GM19438 (cell line): Measurements from ENCODE around the gene CDC42BPB.

Source experiments
- ATAC-seq: cut with Tn5 transposase; IDR thresholded peaks from one replicate; pipeline ENCODE4 v1.9.1; 2021; ENCODE audit warnings: low read depth; ENCODE audit not compliant: unreplicated experiment

The CDC42BPB gene

DNA sequence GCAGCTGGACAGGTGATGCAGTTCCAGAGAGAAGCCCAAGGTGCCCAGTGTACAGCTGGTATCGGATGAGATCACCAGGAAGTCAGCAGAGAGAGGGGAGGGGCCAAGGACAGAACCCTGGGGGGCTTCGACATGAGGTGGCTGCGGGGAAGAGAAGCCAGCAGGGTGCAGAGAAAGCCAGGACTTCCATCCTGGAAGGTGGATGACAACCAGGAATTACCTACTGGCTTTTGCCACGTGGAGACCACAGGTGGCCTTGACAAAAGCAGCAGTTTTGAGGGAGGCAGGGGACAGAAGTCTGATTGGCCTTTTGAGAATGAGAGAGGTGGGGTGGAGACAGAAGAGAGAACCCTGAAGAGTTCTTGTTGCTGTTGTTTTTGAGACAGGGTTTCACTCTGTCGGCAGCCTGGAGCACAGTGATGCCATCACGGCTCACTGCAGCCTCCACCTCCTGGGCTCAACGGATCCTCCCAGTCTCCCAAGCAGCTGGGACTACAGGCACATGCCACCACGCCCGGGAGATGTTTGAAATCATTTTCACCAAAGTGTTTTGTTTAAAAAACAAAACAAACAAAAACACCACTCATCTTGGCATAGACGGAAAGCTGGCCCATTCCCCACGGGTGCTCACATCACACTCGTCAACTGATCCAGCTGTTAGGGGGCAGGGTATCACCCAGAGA is 35.2 kb downstream of the CDC42BPB start:
- no peak for ATAC-seq

DNA sequence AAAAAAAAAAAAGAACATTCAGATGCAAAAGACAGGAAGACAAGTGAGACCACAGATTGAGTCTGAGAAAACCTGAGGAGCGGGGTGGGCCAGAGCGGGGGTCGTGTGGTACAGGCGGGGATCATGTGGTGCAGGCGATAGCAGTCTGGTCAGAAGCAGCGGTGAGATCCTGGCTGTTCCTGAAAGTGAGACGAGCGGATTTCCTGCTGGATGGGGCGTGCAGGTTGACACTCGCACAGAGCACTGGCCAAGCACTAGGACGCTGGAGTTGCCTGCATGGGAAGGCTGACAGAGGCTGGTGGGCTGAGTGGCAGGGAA is 35.7 kb downstream of the CDC42BPB start:
- ATAC-seq = no peak

GRCh38 chr14:103020271-103021170 is 36.8 kb downstream of the CDC42BPB start:
- no peak for ATAC-seq

- no peak for ATAC-seq
Observed at GRCh38 chr14:103019826-103020225, 37.5 kb downstream of the CDC42BPB start.

- ATAC-seq = no peak
Observed at GRCh38 chr14:103019236-103019635, 38.1 kb downstream of the CDC42BPB start.

DNA sequence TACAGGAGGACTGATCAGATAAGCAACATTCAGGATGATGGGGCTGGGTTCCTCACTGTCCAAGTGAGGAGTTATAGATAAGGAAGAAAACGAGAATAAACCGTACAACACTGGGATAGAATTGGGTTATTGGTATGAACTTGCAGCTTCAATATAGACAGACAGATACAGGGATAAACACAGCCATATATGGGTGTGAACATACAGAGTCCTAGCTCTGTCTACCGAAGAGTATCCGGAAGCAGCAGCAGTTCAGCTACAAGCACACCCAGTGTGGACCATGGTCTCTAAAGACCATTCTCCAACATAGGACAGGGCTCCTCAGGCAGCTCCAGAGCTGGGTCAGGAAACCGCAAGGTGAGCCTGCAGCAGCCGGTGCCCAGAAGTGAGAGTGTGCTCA is 40.8 kb downstream of the CDC42BPB start:
- ATAC-seq = no peak

GRCh38 chr14:103016071-103016470 is 41.3 kb downstream of the CDC42BPB start:
- ATAC-seq = no peak

DNA sequence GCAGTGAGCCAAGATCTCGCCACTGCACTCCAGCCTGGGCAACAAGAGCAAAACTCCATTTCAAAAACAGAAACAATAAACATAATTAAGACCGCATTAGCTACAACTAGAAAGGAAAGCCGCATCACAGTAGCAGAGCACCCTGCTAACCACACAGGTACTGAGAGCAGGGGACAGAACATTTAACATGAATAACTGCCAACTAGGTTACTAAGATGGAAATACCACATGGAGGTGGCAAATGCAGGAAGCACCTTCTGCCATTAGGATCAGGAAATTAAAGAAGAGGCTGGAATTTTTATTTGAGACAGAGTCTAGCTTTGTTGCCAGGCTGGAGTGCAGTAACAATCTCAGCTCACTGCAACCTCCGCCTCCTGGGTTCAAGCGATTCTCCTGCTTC is 41.9 kb downstream of the CDC42BPB start:
- ATAC-seq = no peak

GRCh38 chr14:103014466-103015228 is 42.7 kb downstream of the CDC42BPB start:
- no peak for ATAC-seq

DNA sequence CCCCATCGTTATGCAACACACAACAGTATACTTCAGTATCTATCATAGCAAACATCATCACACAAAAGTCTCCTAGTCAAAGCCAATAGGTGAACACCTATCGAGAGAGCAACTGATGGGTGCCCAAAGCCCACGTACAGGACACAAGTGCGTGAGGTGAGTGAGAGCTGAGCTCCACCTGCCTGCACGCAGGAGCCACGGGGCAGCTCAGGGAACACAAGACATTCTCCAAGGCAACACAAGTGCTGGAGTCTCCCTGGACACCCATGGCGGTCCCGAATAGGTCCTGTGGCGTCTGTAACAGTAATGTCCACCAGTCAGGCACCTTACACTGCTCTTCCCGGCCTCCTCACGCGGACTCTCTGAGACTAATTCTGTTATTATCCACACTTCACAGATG is 44.3 kb downstream of the CDC42BPB start:
- ATAC-seq = no peak

DNA sequence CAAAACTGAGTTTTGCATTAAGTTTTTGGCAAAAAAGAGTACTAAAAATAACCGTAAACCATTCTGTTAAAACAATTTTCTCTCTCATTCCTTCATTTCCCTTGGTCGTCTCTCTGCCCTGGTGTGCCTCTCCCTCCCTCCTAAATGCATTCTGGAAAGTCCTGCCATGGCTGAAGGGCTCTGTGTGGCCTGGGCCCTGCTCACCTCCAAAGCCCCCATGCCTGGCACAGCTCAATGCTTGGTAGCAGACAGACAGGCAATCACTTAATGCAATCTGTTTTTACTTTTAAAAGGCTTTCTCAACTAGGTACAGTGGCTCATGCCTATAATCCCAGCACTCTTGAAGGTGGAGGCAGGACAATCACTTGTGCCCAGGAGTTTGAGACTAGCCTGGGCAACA is 47.8 kb downstream of the CDC42BPB start:
- no peak for ATAC-seq

- no peak for ATAC-seq
Observed at GRCh38 chr14:103008768-103009357, 48.5 kb downstream of the CDC42BPB start.

DNA sequence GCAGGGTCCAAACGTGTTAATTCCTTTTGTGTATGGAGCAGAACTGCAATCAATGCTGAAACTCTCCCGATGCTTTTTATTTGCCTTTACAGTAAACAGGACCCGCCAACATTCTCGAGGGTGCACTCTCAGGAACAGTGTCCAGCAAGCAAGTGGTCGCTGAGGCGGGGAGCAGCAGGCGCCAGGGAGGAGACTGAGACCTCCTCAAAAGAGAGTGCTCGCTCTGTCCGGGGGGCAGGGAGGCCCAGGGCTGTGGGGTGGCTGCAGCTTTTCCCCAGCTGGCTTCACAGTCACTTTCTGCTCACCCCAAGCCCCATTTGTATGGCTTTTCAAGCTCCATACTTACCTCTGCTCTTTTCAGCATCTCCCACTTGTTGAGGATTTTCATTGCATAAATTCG is 49.2 kb downstream of the CDC42BPB start:
- ATAC-seq = no peak

GRCh38 chr14:103007555-103007954 is 49.8 kb downstream of the CDC42BPB start:
- ATAC-seq = no peak

DNA sequence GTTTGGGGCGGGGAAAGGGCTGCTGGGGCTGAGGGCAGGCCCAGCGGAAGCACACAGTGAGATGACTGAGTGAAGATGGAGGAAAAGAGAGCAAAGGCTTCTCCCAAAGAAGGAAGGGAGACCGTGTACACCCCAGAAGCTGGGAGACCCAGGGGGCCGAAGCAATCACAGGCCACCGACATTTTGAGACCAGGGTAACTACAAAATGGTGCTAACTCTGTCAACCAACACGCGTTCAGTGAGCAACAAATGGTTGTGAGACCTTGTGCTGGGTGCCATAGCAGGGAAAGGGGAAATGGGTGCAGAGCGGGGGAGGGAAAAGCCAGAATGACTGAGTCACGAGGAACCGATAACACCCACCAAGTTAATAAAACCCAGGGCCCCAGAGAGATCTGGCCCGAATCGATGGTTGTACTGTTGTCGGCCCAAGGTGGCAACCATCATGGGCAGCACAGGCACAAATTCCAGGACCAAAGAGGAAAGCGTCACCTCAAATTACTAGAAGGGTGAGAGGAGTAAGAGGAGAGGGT is 50.3 kb downstream of the CDC42BPB start:
- no peak for ATAC-seq

- ATAC-seq = no peak
Observed at GRCh38 chr14:103006106-103006505, 51.2 kb downstream of the CDC42BPB start.

- no peak for ATAC-seq
Observed at GRCh38 chr14:103003850-103004249, 53.5 kb downstream of the CDC42BPB start.

DNA sequence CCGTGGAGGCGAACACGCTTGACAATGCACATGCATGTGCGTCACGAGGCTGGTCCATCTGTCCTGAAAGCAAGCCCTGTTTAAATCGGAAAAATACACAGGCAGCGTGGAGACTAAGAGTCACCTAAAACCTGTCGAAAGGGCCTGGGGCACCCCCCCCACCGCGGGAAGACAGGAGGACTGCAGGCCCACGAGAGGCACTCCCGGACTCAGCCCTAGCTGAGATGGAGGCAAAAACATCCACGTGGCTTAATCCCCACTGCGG is 54.1 kb downstream of the CDC42BPB start:
- no peak for ATAC-seq

DNA sequence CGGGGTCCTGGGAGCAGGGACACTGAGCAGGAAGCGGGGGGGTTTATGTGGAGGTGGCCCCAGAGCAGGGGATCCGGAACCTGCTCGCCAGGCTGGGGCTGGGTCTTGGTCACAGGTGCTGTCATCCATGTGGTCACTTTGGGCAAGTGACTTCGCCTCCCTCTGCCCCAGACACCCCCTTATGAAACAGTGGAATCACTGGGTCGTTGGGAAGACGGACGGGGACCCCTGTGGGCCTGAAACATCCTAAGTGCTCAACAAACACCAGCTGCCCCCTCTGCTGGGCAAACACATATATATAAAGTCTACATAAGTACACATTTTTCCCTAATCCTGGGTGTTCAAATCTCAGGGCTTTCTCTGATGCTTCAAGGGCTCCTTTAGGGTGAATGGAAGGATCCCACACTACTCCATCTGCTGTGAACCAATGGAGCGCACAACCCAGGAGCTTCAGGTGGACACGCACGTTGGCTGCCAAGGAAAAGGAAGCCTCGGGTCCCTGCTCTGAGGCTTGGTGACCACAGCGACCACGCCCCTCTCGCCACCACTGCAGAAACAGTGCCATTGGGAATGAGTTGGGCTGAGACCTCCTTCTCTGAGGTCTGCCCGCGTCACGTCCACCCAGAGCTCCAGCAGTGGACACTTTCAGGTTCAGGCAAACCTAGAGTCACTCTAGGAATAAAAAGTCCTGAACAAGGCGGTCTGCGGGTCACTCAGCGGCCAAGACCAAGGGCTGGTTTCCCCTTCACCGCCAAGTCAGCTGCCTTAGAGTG is 54.6 kb downstream of the CDC42BPB start:
- no peak for ATAC-seq

GRCh38 chr14:103001651-103002396 is 55.5 kb downstream of the CDC42BPB start:
- ATAC-seq = no peak
